ENCODE data around the gene FRMD6.

The FRMD6 gene

DNA sequence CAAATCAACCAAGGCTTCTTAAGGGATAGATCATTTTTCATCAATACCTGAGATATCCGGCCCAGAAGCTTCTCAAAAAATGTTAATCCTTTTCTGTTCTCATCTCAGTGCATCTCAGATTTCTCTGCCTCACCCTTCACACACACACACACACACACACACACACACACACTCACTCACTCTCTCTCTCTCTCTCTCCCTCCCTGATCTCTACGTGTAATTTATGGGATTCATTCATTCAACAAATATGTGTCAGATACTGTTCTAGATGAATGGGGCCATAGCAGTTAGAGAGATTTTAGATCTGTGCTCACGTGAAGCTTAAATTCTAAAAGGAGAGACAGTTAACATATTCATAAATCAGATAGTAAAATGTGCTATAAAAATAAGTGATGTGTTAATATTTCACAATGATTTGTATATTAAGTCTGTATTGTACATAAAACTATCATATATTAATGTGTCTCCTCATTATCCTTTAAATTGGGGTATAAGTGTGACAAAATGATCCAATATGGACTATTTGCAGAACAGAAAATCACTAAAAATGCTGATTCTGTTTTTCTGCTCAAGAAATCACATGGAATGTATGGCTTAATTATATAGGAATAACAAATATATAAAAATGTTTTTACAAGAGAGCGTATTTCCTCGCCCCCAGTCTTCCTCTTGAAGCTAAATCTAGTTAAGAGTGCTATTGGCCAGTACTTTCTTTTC is 7.3 kb upstream of the FRMD6 start:
- CTCF ChIA-PET: no interaction called here
- POLR2A ChIA-PET: no interaction called here

DNA sequence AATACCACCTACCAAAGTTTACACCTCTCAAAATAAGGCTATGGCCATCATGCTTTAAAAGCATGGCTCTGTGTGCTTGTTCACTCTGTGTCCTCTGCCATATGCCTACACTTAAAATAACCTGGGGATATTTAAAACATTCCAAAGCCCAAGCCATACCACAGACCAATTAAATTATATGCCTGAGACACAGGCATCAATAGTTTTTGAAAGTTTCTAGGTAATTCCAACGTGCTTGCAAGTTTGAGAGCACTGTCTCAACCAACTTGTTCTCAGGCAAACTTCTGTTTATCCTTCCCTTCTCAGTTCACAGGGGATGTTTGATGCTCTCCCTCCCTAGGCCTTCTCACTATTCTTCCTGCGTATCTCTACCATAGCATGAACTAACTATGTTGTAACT is 3.4 kb upstream of the FRMD6 start:
- no peak for DNase-seq (ENCODE audit: extremely low spot score)
- no peak for TF ChIP-seq CTBP1 (IDR thresholded peaks at IDR 0.05; ENCODE audit: borderline replicate concordance)
- POLR2A ChIA-PET: no interaction called here
- CTCF ChIA-PET: no interaction called here

More for the DNA sequence above, 7.3 kb upstream of the FRMD6 start:
- no peak for DNase-seq (ENCODE audit: extremely low spot score)
- TF ChIP-seq, protein P1, sequence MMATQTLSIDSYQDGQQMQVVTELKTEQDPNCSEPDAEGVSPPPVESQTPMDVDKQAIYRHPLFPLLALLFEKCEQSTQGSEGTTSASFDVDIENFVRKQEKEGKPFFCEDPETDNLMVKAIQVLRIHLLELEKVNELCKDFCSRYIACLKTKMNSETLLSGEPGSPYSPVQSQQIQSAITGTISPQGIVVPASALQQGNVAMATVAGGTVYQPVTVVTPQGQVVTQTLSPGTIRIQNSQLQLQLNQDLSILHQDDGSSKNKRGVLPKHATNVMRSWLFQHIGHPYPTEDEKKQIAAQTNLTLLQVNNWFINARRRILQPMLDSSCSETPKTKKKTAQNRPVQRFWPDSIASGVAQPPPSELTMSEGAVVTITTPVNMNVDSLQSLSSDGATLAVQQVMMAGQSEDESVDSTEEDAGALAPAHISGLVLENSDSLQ (IDR thresholded peaks at IDR 0.05): peak; percentile 49; the same call in 1 of the 2 replicates
- no peak for TF ChIP-seq BHLHE40 (IDR thresholded peaks at IDR 0.05; ENCODE audit: borderline replicate concordance)

DNA sequence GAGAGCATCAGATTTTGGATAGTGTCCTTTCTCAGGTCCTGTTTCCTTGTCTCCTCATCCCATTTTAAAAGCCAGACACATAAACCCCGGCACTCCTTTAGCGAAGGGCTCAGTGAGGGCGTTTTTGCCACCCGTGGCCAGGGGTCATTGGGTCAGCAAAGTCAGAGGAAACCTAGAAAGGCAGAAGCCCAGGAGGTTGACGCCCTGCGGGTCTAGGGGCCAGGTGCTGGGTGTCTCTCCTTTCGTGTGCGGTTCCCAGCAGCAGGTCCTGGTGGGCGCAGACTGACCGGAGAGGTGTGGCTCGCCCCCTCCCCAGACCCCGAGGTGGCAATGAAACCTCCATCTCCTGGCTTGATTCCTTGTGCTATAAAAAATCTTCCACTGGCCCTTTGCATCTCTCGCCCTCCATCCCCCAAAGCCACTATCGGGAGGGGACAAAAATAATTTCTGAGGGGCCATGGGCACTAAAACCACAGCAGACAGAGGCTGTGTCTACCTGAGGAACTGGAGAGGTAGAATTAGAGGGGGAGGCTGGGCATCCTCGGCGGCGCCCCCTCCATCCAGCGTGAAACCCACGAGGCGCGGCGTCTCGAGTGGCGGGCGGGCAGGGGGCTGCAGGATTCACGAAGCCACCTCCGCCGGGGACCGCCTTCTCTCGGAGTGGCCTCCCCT is 858 bp upstream of the FRMD6 start:
- ChIA-PET POLR2A (interaction anchor here (1.0 kb wide), 2 partner anchors 8 to 102 kb away, joined by 3 read pairs; no protein-coding TSS in a partner anchor), CTCF (no interaction called here)
- TF ChIP-seq FOXK2 (IDR thresholded peaks at IDR 0.05) (no peak), L3MBTL2 (conservative IDR thresholded peaks at IDR 0.05) (peak; percentile 93)
- no peak for DNase-seq (ENCODE audit: extremely low spot score)

DNA sequence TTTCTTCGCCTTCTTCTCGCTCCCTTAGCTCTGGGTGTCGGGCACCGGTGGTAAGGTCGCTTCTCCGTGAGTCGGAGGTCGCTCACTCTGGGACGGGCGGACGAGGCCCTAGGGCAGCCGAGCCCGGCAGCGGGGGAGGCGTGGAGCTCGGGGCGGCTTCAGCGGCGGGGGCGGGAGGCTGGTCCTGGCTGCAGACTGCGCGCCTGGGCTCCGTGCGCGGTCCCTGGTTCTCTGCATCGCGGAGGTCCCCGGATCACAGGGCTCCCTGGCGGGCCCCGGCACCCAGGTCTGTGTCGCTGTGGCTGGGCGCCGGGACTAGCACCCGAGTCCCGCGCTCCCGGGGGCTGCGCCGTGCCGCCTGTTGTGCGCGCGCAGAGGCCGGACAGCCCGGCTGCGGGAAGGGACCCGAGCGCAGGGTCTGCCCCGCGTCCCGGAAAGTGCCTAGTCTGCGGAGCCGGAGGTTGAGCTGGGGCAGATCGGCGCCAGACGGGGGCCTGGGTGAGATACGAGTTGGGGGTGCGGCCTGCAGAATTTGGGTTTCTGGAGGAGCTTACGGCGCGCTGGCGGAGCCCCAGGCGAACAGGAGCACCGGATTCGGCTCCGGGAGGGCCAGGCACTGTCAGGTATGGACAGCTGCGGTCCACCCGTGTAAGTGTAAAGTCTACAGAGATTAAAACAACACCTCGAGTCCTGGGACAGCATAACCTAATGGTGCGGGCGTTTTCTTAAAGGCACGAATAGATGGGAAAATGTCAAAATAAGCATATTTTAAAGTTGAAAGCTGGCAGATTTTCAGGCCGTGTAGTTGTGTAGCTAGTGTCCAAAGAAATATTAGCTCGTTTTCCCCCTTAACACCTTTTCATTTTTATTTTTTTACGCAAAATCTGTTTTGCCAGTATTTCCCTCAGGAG is 713 bp downstream of the FRMD6 start:
- DNase-seq (ENCODE audit: extremely low spot score): peak; percentile 47
- CTCF ChIA-PET: interaction anchor here (0.6 to 1.7 kb wide), 14 partner anchors 16 to 268 kb away, joined by 3 to 6 read pairs (median 4); no protein-coding TSS in a partner anchor
- TF ChIP-seq BHLHE40 (IDR thresholded peaks at IDR 0.05; ENCODE audit: borderline replicate concordance) (no peak), SP1 (IDR thresholded peaks at IDR 0.05) (no peak), FOXA1 (IDR thresholded peaks at IDR 0.05) (no peak), LEF1 (IDR thresholded peaks at IDR 0.05; ENCODE audit: borderline replicate concordance) (no peak), L3MBTL2 (conservative IDR thresholded peaks at IDR 0.05) (no peak), TARDBP (IDR thresholded peaks at IDR 0.05) (no peak)
- TF ChIP-seq, protein P1 (IDR thresholded peaks at IDR 0.05): no peak
- POLR2A ChIA-PET: interaction anchor here (0.6 to 1.7 kb wide), 7 partner anchors 10 to 124 kb away, joined by 3 to 6 read pairs (median 3); no protein-coding TSS in a partner anchor

DNA sequence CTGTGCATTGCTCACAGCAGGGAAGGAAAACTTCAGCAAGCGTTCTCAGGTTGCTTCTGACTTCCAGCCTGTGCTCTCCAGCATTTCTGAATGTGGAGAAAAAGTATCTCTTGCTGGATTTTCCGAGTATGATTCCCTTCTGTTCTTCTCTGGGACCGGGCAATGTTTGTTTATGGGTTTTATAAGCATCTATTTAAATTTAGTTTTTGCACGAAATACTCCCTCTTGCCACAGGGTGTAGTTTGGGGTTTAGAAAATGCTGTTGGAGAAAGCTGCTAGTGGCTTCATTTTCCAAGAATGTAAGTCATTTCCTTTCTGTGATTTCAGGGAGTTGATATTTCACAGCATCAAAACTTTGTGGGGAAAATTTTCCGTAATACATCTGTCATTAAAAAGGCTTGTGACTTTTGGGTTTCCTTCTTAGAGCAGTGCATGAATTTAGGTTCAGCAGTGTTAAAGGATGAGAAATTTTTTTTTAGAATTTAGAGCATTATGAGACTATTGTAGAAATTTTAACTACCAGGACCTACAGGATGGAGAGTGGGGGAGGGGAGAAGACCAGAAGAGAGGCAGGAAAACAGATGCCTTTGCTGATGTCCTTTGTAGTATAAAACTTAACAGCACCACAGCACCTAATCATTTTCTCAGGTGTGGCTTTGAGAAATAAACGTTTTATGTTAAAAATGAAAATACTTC is 1.5 kb downstream of the FRMD6 start:
- peak; percentile 16 for DNase-seq (ENCODE audit: extremely low spot score)
- ChIA-PET POLR2A (interaction anchor here (0.6 to 1.7 kb wide), 5 partner anchors 18 to 123 kb away, joined by 3 to 6 read pairs (median 3); no protein-coding TSS in a partner anchor), CTCF (interaction anchor here (0.6 to 1.7 kb wide), 13 partner anchors 16 to 658 kb away, joined by 3 to 6 read pairs (median 4); no protein-coding TSS in a partner anchor)
- TF ChIP-seq L3MBTL2 (conservative IDR thresholded peaks at IDR 0.05): no peak
- no peak for TF ChIP-seq ELF4 (IDR thresholded peaks at IDR 0.05)
- TF ChIP-seq, protein P1 (IDR thresholded peaks at IDR 0.05): no peak
- no peak for TF ChIP-seq LEF1 (IDR thresholded peaks at IDR 0.05; ENCODE audit: borderline replicate concordance)
- no peak for TF ChIP-seq BHLHE40 (IDR thresholded peaks at IDR 0.05; ENCODE audit: borderline replicate concordance)
- TF ChIP-seq FOXK2 (IDR thresholded peaks at IDR 0.05): no peak
- TF ChIP-seq ZNF384 (IDR thresholded peaks at IDR 0.05): no peak
- no peak for TF ChIP-seq HDGF (IDR thresholded peaks at IDR 0.05; ENCODE audit: borderline replicate concordance)
- no peak for TF ChIP-seq NFRKB (IDR thresholded peaks at IDR 0.05)

DNA sequence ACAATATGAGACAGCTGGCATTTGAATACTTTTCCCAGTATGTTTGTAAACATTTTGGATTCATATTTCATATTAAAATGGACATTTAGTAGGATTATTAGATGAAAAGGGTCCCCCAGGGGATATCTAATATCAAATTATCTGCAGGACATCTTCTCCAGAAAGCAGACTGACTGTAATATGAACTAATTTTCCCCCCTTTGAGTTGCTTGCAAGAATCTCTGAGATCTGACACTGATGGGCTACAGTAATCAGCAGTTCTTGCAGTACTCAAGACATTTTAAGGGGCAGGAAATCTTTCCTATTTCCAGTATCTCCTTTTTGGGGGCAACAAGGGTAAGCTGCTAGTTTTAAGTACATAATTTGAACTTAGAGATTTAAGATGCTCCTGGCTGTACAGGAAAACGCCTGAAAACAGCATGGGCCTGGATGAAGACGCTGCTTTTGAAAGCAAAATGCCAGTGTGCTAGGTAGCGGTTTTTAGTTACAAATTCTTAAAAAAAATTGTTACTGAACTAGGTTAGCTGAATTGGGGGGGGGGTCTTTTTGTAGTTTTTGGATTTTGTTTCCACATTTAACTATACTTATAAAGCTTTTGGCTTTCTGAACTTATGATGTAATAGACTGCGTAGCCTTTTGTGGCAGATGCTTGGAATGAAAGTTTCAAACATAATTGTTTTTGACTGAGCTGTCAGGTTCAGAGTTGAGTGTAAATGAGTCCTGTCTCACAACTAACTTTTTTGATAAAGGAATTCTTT is 2.2 kb downstream of the FRMD6 start:
- ChIA-PET POLR2A (no interaction called here), CTCF (interaction anchor here (0.7 to 1.7 kb wide), 4 partner anchors 14 to 659 kb away, joined by 4 to 6 read pairs (median 4); no protein-coding TSS in a partner anchor)
- no peak for DNase-seq (ENCODE audit: extremely low spot score)
- TF ChIP-seq, protein P1 (IDR thresholded peaks at IDR 0.05): no peak
- TF ChIP-seq FOXA1 (IDR thresholded peaks at IDR 0.05) (no peak), CTBP1 (IDR thresholded peaks at IDR 0.05; ENCODE audit: borderline replicate concordance) (no peak), LEF1 (IDR thresholded peaks at IDR 0.05; ENCODE audit: borderline replicate concordance) (no peak), FOXK2 (IDR thresholded peaks at IDR 0.05) (no peak), ZNF384 (IDR thresholded peaks at IDR 0.05) (no peak), TARDBP (IDR thresholded peaks at IDR 0.05) (no peak), SP1 (IDR thresholded peaks at IDR 0.05) (no peak), NFRKB (IDR thresholded peaks at IDR 0.05) (no peak), ARNT (IDR thresholded peaks at IDR 0.05) (no peak), L3MBTL2 (conservative IDR thresholded peaks at IDR 0.05) (no peak), BHLHE40 (IDR thresholded peaks at IDR 0.05; ENCODE audit: borderline replicate concordance) (no peak), FOXM1 (IDR thresholded peaks at IDR 0.05; ENCODE audit: borderline replicate concordance) (no peak), ELF4 (IDR thresholded peaks at IDR 0.05) (no peak)
